NCI-H446 (cell line): ENCODE results near the gene TEX44.
A peak's percentile ranks its signal among the peaks of the same experiment; 100 is the strongest.

ENCODE experiments used
- DNase-seq, 2 experiments: peaks; one replicate each; lab custom pipeline; 2025; lab: John Stamatoyannopoulos, UW

Gene TEX44

DNA sequence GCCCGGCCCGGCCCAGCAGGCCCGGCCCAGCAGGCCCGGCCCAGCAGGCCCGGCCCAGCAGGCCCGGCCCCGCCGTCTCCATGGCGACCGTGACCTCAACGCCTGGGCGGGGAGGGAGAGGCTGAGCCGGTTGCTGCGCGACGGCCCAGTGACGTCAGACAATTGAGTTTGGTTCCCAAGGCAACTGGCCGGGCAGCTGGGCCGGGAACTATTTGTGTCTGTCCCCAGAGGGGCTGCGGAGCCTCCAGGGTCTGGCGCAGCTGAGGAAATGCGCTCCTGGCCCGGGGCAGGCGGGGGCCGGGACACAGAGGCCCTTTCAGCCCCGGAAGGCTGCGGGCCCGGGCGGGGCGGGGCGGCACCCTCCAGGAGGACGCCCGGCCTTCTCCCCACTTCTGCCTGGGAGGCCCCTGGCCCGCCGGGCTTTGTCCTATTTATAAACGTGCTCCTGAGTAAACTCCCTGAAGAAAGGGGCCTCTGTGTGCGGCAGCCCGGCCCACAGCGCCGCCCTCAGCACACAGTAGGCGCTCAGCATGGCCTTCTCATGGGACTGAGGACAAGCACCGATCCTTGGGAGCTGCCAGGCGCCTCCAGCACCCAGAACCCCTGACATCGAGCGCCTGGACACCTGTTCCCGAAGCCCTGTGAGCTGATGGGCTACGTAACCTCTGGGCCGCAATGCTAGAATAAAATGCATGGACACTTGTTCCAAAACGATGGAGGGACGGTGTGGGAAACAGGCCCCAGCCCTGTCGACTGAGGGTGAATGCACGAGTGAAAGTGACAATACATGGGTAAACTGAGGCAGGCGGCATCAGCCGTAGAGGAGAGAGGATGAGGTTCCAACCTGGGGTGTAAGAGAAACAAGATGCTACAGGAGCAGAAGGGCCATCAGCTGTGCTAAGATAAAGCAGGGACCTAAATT is 12.3 kb downstream of the TEX44 start:
- peak; percentile 94 to 95 for DNase-seq

- no peak for DNase-seq
Measured at GRCh38 chr2:231605607-231606091, 13.0 kb downstream of the TEX44 start.

DNA sequence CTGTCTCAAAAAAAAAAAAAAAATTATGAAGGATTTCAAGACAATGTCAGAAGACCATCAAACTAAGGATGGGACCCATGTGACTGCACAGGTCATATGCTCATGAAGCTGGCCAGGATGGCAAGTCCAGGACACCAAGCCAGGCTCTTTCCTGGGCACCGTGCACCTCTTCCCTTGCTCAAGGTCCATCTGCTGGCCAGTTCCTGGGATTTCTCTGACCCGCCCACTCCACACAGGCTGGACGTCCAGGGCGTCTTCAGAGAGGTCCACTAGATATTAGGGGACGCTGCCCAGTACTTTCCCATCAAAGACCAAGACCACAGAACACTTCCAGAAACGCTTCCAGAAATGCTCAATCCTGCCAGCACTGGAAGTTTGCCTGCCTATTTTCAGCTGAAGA is 14.3 kb downstream of the TEX44 start:
- no peak for DNase-seq

DNA sequence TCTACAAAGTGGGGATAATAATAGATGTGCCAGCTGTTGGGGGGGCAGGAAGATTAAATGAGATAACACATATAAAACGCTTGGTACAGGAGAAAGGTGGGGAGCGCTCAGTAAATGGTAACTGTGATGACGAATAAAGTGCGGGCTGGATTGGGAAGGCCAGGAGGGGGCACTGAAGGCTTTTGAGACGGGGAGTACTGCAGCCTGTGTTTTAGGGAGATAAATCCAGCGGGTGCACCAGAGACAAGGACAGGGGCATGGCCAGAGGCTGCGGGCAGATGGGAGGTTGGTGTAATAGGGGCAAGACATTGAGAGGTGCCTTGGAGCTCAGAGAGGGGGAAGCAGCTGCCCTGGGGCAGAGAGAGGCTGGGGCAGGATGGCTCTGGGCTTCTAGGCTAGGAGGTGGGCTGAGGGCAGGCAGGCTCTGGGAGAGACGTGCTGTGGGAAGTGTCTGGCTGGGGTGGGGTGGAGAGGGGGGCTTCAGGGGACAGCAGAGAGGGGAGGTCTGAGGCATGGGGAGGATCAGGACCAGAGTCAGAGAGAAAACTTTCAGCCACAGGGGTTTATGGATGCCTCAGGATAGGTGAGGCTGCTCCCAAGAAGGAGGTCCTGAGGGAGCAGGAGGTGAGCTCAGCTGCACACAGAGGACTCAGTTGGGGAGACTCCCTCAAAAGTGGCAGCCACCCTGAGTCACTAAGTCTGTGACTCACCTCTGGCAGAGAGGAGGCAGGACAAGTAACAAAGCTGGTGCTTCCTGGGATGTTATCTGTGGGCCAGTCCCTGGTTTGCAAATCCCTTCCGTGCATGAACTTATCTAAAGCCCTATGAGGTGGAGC is 18.8 kb downstream of the TEX44 start:
- DNase-seq: no peak

DNA sequence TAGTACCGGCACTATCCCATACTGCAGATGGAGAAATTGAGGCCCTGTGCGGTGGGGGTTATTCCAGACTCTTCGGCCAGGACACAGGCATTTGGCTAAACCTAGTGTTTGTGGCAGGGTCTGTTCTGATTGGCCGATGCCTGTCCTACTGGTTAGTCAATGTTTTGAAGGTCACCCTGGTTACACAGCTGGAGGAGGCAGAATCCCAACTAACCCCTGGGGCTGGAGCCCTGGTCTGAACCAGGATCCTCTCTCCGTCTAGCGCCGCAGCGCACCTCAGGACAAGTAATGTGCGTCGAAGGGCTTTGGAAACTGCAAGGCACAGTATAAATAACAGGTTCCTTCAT is 19.4 kb downstream of the TEX44 start:
- no peak for DNase-seq

- peak; percentile 40 to 70 for DNase-seq
Measured at GRCh38 chr2:231612456-231613330, 20.0 kb downstream of the TEX44 start.

DNA sequence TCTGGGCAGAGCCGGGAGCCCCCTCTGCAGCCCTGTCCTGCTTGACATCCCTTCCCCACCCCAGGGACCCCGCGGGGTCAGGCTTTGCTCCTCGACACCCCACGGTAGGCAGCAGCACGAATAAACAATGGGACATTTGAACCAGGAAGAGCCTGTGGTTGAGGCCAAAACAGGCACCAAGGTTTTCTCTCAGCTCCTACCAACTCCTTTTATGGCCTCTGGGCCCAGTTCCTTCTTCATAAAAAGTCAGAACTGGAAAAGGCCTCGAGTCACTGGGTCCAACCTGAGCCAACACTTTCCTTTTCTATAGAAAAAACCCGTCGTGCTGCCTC is 20.6 kb downstream of the TEX44 start:
- DNase-seq: no peak

GRCh38 chr2:231613663-231614558 is 21.2 kb downstream of the TEX44 start:
- no peak for DNase-seq

- DNase-seq: no peak
Measured at GRCh38 chr2:231614559-231615057, 21.9 kb downstream of the TEX44 start.

DNA sequence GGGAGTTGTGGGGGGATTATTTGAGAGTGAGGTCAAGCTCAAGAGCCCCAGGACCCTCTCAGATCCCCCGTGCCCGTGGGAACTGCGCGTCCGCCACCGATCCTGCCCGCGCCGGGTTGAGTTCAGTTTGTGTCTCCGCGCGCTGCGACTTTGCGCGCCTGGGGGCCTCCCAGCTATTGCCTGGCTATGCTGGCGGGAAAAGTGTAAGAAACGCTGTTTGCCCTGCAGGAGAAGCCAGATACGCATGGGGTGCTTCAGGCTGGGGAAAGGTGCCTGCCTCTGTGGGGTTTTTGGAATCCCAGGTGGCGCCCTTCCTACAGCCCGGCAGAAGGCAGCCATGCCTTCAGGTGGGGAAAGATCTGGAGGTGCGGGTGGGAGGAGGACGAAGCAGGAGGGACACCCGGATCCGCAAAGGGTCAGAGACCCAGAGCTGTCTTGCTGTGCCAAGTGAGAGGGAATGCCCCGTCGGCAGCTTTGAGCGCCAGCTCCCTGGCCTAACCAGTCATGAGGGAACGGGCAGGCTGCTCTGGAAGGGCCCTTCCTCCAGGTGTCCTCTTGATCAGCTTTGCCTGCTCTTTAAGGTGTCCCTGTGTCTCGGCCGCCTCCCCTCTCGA is 22.5 kb downstream of the TEX44 start:
- no peak for DNase-seq

DNA sequence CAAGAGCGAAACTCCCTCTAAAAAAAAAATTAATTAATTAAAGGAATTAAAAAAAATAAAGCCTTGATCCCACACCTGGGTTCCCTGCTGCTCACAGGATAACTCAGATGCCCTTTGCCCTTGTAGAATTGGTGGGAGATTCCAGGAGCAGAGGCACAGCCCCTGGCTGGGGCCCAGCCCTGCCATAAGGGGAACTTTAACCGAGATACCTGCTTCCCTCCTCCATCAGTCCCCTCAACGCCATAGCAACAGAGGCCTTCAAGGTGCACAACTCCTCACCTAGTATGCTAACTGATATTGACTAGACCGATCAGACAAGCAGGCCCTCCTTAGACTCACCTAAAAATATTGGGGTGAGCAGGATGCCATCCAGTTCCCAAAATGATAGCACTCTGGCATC is 23.6 kb downstream of the TEX44 start:
- no peak for DNase-seq

- no peak for DNase-seq
Measured at GRCh38 chr2:231617059-231617926, 24.6 kb downstream of the TEX44 start.

DNA sequence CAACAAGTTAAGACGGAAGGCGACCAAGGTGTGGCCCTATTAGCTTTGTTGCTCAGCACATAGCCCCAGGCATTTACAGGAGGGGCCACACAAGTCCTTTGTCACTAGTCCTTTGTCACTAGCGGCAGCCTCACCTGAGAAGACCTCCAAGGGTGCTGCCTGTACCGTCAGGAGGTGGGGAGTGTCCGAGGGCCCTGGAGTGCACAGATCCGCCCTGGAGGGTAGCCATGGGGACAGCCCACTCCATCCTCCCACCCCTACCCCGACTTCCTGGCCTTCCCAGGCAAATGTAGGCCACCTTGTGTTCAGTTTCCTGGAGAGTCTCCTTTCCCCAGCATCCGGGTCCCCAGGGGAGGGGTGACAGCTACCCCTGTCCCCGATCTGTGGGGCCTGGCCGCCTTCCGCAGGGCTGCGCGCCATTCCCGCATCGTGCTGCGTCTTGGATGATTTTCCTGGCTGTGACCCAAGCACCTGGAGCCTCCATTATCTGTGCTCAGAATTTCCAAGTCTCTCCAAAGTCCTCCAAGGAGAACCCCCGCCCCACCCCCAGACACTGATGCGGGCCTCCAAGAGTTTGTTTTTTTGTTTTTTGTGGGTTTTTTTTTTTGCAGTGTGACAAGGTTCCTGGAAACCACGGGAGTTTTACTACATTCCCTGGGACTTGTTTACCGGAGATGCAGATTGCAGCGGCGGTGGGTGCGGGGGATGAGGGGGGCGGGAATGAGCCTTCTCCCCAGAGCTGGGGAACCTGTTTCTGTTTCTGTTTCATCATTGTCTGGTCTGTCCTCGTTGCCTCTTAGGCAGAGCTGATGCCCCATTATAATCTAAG is 28.6 kb downstream of the TEX44 start:
- no peak for DNase-seq

- no peak for DNase-seq
Measured at GRCh38 chr2:231622963-231623362, 30.3 kb downstream of the TEX44 start.

- no peak for DNase-seq
Measured at GRCh38 chr2:231626449-231626848, 33.8 kb downstream of the TEX44 start.

- no peak for DNase-seq
Measured at GRCh38 chr2:231627384-231628120, 34.9 kb downstream of the TEX44 start.

- no peak for DNase-seq
Measured at GRCh38 chr2:231632559-231633142, 40.0 kb downstream of the TEX44 start.
